Mesenteric fat pad (tissue), 1 donor: ENCODE measurements around the gene SARNP. TPM values are rescaled to one million over a fixed set of nuclear protein-coding genes. Genes with fewer than 3 reads are reported as not detected.
"Not testable (repeated sequence)": the region's sequence is repeated elsewhere in the genome, so short reads cannot be mapped to it uniquely, and the experiment has no call there.

Experiments
- DNase-seq: peaks from one replicate; pipeline ENCODE4 v3.0.0-alpha.2; 2020; ENCODE audit warnings: low spot score
- total RNA-seq: library from RNA; stranded (reverse); fragmentation: NEBNext Ultra II Directional; extraction: Animal tissue kit (Norgen Biotek cat#: 25700); gene quantifications from one replicate; pipeline ENCODE4 v1.2.1, GENCODE V29; 2021
- donor health status: DM: yes; HTN: yes; CAD: no.

SARNP gene
- total RNA-seq, 1 donor from 2014 or later, result 39.0 TPM

DNA sequence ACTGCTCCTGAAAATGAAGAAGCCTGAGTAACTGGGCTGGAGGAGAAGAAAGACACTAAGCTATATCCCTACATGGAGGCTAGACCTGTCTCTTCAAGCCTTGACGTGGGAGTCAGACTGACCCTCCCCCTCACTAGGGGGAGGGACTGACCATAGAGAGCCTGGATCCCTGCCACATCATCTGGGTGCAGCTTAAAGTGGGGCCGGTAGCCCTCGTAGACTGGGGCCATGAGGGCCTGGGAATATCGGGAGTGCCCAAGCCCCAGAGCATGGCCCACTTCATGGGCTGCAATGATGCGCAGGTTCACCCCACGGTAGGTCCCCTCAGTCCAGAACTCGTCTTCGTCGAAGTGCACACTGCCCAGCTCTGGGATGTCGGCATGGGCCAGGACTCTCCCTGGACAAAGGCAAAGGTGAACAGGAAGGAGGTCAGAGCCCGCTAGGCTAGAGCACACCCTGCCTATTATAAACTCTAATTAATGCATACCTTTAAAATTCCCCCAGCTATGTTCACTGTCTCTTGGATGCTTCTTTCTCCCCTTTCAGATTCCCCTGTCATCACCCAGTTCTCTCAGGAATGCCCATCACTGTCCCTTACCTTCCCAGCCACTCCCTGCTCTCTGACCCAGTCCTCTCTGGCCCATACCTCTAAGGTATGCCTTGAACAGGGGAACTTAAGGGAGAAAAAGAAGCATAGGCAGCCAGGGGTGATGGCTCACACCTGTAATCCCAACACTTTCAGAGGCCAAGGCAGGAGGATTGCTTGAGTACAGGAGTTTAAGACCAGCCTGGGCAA is 22.0 kb upstream of the SARNP start:
- DNase-seq, result no peak

DNA sequence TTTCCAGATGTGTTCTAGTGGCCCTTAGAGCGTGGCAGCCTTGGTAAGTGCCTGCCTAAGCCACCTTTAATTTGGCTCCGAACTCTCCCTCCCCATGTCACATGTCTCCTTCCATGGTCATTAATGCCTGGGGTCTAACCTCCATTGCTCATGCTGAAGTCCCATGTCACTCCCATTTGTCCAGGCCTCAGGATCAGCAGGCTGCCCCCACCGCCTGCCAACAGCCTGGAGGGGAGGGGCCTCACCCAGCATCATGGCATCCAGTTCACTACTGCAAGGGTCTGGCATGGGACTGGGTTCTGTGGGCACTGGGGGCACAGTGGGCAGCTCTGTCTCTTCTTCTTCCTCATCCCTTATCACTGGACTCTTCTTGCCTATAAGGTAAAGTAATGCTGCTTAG is 20.8 kb upstream of the SARNP start:
- DNase-seq, result no peak

DNA sequence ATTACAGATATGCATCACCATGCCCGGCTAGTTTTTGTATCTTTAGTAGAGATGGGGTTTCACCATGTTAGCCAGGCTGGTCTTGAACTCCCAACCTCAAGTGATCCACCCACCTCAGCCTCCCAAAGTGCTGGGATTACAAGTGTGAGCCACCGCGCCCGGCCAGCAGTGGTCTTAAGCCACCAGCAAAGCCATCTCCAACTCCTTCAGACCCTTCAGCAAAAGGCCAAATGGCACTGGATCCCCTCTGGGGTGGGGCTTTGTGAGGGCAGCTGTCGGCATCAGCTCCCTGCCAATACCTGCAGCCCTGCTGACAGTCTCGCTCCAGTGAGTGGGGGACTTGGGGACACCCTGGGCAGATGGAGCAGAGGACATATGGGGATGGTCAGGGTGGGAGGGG is 16.9 kb upstream of the SARNP start:
- DNase-seq, result not testable (repeated sequence)

DNA sequence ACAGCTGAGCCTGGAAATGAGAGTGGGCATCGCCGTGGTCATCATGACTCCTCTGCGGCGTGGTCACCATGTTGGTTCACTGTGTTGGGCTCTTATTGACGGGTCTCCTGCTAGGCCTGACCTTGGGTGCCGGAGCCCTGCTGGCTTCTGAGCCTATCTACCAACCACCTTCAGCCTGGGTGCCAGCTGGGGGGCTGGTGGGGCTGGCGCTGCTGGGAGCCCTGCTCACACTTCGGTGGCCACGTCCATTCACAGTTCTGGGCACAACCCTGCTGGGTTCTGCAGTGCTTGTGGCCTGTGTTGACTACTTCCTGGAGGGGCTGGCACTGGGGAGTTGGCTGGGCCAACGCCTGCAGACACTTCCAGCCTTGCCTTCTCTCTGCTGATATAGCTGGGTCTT is 15.5 kb upstream of the SARNP start:
- no peak for DNase-seq

DNA sequence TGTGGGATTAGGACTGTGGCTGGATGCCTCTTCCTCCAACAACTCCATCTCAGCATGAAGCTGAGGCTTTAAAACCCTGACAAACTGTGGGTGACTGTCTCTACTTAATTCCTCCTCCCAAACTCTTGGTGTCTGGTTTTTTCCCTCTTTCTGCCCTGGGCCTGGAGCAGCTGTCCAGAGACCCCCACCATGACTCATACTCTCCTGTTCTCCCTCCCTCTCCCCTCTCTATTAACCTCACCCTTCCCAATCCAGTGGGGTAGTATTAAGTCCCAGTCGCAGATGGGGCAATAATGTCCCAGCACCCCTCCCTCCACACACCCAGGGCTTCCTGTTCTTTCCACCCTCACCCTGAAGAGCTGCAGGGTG is 13.9 kb upstream of the SARNP start:
- no peak for DNase-seq

DNA sequence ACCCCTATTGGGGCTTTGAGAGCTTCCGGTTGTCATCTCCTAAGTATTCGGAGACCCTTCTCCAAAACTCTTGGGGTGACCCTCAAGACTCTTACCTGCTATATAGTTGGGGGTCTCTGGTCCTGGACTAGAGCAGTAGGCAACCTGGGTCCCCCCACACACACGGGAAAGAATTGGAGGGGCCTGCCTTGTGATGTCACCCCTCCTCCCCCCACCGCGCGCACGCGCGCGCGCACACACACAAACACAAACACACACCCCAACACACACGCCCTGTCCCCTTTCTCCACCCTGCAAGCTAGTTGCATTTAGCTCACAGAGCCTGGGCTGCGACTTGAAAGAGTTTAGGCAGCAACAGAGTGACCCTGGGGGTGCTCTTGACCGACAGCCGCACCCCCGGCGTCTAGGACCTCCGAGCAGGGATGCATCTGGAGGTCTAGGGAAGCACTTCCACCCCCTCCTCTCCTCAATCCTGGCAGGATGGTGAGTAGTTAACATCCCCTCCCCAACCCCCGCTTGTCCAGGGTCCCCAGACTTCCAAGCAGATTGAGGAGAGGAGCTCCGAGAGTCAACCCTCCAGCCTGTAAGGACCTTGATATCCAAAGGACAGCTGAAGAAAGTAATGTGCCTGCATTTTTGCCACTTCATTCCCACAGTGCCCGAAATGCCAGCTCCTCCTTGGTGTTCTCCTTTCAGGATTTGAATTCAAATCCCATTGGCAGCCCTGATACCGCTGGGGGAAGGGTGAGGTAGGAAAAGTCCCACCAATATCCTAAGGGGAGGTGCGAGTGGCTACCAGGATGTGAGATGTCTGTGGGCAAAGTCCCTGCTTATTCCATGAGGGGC is 13.3 kb upstream of the SARNP start:
- DNase-seq, result peak; percentile 91

DNA sequence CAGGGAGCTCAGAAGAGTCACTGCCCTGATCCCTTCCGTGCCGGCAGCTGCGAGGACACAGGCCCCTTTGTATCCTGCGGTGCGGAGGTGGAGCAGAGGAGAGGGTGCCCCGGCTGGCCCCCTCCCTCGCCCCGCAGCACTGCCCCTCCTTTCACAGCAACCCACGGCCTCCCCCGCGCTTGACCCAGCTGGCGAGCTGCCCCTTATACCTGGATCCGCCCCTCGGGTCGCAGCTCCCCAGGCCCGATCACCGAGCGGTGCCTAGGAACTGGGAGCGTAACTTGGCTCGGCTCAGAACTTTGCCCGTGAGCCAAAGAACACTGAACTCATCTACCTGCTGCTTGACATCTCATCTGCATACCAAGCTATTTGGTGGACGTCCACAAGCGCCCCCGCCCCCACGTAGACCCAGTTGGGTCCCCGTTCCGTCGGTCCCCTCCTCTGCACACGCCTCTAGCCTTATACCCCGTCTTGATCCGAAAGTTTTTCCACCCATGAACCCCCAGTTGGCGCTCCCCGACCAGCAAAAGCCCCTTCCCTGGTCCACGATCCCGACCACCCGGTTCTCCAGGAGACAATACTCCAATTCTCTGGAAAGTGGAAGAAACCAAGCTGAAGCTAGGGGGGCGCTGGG is 12.6 kb upstream of the SARNP start:
- DNase-seq, result no peak

DNA sequence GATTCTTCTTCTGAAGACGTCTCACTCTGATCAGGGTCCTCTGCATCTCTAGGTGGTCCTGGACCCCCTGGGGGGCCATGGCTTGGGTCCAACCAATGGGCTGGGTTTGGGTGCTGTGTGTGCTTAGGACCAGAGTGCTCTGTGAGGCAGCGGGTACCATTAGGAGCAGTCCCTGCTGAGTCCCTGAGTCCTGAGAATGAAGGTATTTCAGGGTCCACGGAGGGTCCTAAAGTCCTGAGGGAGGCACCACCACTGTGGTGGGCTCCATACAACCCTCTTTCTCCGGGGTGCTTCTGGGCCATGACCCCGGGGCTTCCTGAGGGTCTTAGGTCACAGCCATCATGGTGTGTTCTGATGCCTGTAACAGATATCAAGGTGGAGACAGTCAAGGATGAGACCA is 10.8 kb upstream of the SARNP start:
- no peak for DNase-seq

DNA sequence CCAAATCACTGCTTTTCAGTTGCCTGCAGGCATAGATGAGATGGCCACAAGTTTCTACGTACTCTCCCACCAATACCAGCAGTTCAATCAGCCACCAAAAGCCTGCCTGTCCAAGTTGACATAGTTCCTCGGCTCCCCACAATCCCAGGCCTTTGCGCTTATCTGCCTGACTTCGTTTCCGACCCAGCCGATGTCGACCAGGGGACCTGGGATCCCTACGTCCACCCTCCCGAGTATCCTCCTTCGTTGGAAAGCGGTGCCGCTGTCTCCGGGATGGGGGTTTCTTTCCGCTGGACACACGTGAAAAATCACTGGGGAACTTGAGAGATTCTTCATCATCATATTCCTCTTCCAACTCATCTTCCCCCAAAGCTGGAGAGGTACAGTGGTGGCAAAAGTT is 10.3 kb upstream of the SARNP start:
- no peak for DNase-seq

DNA sequence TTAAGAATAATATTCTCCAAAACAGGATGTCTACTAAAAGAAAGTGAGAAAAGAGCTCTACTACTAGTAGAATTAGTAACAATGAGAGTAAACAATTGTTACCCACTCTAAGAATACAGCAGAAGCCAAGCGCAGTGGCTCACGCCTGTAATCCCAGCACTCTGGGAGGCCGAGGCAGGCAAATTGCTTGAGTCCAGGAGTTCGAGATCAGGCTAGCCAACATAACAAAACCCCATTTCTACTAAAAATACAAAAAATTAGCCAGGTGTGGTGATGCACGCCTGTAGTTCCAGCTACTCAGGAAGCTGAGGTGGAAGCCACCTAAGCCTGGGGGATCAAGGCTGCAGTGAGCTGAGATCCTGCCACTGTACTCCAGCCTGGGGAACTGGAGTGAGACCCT is 7.2 kb upstream of the SARNP start:
- DNase-seq, result no peak

DNA sequence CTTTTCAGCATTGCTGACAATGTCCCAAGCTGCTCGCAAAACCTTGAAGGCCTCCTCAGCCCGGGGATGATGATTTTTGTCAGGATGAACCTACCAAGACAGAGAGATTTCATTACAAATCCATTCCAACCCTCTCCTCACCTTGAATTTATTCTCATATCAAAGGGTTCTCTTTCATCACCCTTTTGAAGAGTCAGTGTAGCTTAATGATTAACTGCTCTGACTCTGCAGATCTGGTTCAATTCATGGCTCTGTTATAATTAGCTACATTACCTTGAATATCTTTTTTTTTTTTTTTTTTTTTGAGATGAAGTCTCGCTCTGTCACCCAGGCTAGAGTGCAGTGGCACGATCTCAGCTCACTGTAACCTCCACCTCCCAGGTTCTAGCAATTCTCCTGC is 5.9 kb upstream of the SARNP start:
- no peak for DNase-seq

DNA sequence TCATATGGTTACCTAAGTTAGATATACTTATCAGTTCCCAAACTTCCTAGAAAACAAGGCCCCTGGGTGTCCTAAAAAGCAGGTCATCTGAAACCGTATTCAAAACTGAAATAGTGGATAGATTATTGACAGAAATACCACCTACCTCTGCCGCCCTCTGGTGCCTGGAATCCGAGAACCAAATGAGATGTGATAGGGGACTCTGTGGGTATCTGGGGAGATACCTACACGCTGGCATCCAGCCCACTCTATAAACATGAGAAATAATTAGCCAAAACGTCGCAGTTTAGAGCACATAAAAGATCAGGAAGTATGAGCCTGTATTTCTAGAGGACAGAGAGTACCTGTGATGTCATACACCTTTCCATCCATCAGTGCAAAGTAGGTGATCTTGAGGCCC is 4.7 kb upstream of the SARNP start:
- DNase-seq, result no peak

DNA sequence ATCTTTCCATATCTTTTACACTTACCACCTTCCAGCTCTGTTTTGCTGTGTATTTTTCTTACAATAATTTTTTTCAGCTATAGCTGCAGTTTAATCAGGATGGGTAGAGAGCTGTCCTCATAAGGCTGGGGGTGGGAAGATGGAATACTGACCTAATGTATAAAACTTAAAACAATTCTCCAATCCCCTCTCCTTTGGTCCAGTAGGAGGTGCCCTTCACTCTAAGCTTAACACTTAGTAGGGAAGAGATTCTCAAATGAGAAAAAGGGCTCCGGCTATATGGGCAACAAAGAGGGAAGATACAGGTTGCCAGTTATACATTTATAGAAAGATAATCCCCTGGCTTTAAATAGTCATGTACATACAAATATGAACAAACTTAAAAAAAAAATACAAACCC is 3.2 kb upstream of the SARNP start:
- DNase-seq, result no peak

DNA sequence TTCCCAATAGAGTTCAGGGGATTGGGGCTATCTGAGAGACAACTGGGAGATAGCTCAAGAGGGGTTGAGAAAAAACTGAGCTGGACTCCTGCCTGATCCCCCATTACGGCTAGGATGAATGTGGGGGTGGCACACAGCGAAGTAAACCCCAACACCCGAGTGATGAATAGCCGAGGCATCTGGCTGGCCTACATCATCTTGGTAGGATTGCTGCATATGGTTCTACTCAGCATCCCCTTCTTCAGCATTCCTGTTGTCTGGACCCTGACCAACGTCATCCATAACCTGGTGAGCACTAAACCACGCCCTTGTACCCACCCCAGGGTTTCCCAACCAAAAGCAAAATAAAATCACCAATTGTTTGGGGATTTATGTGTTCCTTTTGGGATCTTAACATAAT is 1.4 kb upstream of the SARNP start:
- DNase-seq, result no peak

DNA sequence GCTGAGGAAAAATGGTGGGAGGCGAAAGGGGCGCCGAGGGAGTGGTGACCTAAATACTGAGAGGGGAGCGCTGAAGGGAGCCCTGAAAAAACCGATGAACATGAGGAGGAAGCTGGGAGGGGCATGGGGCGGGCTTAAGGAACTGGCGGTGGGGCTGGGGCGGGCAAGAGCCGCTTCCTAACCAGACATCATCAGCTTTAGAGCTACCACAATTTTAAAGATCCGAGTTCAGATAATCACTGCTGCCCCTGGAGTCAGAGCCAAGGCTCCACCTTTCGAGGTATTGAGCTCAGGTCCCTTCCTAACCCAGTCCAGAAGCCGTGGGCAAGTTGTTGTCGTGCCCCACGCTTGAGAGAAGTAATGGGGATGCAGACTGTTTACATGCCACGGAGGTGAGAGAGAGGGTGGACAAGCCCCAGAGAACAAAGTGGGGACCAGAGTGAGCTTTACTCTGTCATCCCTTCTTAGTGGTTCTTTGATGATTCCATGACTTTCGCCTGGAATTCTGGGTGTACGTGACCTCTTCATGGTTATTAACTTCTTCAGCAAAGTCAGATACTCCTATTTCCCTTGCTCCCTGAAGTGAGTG is 710 bp upstream of the SARNP start:
- no peak for DNase-seq

DNA sequence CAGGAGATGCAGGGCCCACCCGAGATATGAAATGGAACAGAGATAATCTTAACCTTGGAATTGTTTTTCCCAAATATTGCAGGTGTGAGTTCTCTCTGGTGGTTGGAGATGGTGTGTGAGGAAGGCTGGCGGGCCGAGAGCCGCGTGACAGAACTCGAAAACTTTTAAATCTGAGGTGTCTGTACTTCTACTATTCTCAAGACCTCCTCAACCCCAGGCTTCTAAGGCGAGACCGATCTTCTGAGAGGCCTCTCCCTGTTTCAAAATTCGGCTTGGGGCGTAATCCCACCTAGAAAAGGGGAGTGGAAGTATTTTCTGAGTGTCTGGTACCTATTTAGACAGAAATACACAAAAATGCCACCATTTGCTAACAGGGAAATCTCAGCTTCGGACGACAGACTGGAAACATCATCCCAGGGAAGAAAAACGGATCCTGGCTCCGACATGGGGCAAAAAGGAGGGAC is 611 bp downstream of the SARNP start:
- no peak for DNase-seq

DNA sequence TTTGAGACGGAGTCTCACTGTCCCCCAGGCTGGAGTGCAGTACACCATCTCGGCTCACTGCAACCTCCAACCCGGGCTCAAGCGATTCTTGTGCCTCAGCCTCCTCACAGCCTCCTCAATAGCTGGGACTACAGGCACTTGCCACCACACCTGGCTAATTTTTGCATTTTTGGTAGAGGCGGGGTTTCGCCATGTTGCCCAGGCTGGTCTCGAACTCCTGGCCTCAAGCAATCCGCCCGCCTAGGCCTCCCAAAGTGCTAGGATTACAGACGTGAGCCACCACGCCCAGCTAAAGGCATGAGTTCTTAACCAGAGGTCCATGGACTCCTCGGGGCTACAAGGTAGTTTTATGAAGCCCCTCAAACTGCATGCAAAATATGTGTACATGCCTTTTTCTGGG is 2.1 kb downstream of the SARNP start:
- DNase-seq, result no peak

DNA sequence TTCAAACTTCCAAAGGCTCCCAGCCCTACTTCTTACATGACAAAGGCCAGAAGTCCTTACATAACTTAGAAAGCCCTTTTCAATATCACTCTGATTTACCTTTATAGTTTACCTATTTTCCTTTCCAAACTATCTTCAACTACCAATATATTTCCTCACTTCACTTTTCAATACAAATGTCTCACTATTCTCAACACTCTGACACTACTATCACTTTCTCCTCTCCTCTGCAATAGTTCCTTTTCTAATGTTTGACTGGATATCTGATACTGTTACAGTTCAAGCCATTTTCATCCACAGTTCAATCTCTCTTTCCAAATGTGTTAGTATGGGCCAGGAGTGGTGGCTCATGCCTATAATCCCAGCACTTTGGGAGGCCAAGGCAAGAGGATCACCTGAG is 3.3 kb downstream of the SARNP start:
- no peak for DNase-seq

DNA sequence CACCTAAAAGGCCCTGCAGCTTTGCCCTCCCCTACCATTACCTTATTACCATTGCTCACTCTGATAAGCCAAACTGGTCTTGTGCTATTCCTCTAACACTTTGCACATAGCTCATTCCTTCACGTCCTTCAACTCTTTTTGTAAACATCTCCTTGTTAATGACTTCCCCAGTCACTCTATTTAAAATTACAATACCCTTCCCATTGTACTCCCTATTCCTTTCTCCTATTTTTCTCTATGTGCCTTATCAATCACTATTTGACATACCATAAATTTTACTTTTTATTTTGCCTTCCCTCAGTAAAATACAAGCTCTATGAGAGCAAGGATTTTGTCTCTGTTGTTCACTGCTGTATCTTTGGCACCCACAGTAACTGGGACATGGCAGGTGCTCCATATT is 5.4 kb downstream of the SARNP start:
- no peak for DNase-seq

DNA sequence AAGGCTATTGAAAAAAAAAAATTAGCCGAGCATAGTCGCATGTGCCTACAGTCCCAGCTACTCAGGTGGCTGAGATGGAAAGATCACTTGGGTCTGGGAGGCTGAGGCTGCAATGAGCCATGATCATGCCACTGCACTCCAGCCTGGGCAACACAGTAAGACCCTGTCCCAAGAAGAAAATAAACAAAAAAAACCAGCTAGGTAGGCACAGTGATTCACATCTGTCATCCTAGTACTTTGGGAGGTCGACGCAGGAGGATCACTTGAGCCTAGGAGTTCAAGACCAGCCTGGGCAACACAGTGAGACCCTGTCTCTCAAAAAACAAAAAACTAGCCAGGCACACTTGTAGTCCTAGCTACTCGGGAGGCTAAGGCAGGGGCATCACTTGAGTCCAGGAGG is 8.2 kb downstream of the SARNP start:
- no peak for DNase-seq

DNA sequence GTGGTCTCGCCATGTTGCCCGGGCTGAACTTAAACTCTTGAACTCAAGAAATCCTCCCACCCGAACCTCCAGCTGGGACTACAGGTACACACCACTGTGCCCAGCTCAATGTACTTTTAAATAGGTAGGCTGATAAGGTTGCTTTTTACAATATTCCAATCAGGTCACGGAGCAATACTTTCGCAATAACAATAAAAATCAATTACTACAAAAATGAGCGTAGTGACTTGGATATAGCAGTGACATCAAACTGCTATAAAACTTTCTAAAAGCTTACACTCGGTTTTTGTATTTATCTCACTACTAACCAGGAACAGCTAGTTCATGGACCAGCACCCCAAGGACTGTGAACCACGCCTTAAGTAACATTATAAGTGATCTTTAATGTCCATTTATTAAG is 10.5 kb downstream of the SARNP start:
- DNase-seq, result no peak

DNA sequence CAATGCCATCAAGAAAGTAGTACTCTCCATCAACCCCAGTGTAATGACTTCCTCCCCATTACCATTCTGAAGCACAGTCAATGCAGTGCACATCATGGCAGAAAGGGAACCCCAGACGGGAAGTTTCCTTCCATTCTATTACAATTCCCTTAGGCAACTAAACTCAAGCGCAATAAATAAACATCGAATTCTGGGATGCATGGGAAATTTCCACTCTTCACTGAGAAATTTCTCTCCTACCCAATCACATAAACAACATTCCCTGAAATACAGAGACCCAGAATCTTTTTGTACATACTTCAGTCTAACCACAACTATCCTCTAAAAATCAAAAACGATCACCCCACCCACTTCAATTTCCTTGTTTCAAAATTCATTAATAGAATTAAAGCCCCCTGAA is 20.0 kb downstream of the SARNP start:
- no peak for DNase-seq
